ENCODE results near the gene GTPBP4. TPM values are rescaled to one million over a fixed set of nuclear protein-coding genes. Genes with fewer than 3 reads are reported as not detected.

Gene GTPBP4
- total RNA-seq, 1 donor from 2014 or later = 45.0 TPM

- DNase-seq (ENCODE audit: low read depth) = no peak
- no peak for TF ChIP-seq CTCF (IDR thresholded peaks at IDR 0.05; ENCODE audit: insufficient read depth, low read length, severe bottlenecking)
- peaks cover 4% of the 10 kb centered on the region for H3K27me3 ChIP-seq (ENCODE audit: control insufficient read depth, insufficient read depth, low read length)
- H3K36me3 ChIP-seq (ENCODE audit: control insufficient read depth, insufficient read depth, low read length) = no peaks in the 10 kb centered on the region
- H3K4me3 ChIP-seq (ENCODE audit: low read depth, low read length) = no peak overlapping the region
- FAIRE-seq = no peak
Measured at GRCh38 chr10:968546-969199, 19.6 kb upstream of the GTPBP4 start.

- H3K36me3 ChIP-seq (ENCODE audit: control insufficient read depth, insufficient read depth, low read length) = no peaks in the 10 kb centered on the region
- no peak for FAIRE-seq
- no peak overlapping the region for H3K4me3 ChIP-seq (ENCODE audit: low read depth, low read length)
- no peak for DNase-seq (ENCODE audit: low read depth)
- H3K27me3 ChIP-seq (ENCODE audit: control insufficient read depth, insufficient read depth, low read length) = peaks cover 4% of the 10 kb centered on the region
- no peak for TF ChIP-seq CTCF (IDR thresholded peaks at IDR 0.05; ENCODE audit: insufficient read depth, low read length, severe bottlenecking)
Measured at GRCh38 chr10:969473-970150, 18.6 kb upstream of the GTPBP4 start.

- Histone ChIP-seq H3K4me3 (ENCODE audit: low read depth, low read length) (no peak overlapping the region), H3K36me3 (ENCODE audit: control insufficient read depth, insufficient read depth, low read length) (no peaks in the 10 kb centered on the region), H3K27me3 (ENCODE audit: control insufficient read depth, insufficient read depth, low read length) (peaks cover 4% of the 10 kb centered on the region)
- FAIRE-seq (no peak), DNase-seq (ENCODE audit: low read depth) (no peak)
- no peak for TF ChIP-seq CTCF (IDR thresholded peaks at IDR 0.05; ENCODE audit: insufficient read depth, low read length, severe bottlenecking)
Measured at GRCh38 chr10:970311-971149, 17.7 kb upstream of the GTPBP4 start.

GRCh38 chr10:971150-971542, 17.1 kb upstream of the GTPBP4 start:
- Histone ChIP-seq H3K36me3 (ENCODE audit: control insufficient read depth, insufficient read depth, low read length) (no peaks in the 10 kb centered on the region), H3K27me3 (ENCODE audit: control insufficient read depth, insufficient read depth, low read length) (peaks cover 4% of the 10 kb centered on the region), H3K4me3 (ENCODE audit: low read depth, low read length) (no peak overlapping the region)
- no peak for TF ChIP-seq CTCF (IDR thresholded peaks at IDR 0.05; ENCODE audit: insufficient read depth, low read length, severe bottlenecking)
- no peak for DNase-seq (ENCODE audit: low read depth)
- FAIRE-seq = no peak

- FAIRE-seq = no peak
- H3K27me3 ChIP-seq (ENCODE audit: control insufficient read depth, insufficient read depth, low read length) = peaks cover 4% of the 10 kb centered on the region
- no peak for DNase-seq (ENCODE audit: low read depth)
- H3K36me3 ChIP-seq (ENCODE audit: control insufficient read depth, insufficient read depth, low read length) = no peaks in the 10 kb centered on the region
- no peak overlapping the region for H3K4me3 ChIP-seq (ENCODE audit: low read depth, low read length)
- no peak for TF ChIP-seq CTCF (IDR thresholded peaks at IDR 0.05; ENCODE audit: insufficient read depth, low read length, severe bottlenecking)
Measured at GRCh38 chr10:971613-972012, 16.6 kb upstream of the GTPBP4 start.
